GM12892 (cell line): ENCODE data around the gene TBX15.

Experiments used
- POLR2A ChIP-seq: IDR thresholded peaks from 2 replicates; pipeline ENCODE4 v1.6.1; 2011; ENCODE audit warnings: low read depth, low read length, control low read depth
- POLR2AphosphoS5 ChIP-seq: IDR thresholded peaks from 2 replicates; pipeline ENCODE4 v1.6.1; 2011; ENCODE audit warnings: low read depth, low read length, control low read depth

DNA sequence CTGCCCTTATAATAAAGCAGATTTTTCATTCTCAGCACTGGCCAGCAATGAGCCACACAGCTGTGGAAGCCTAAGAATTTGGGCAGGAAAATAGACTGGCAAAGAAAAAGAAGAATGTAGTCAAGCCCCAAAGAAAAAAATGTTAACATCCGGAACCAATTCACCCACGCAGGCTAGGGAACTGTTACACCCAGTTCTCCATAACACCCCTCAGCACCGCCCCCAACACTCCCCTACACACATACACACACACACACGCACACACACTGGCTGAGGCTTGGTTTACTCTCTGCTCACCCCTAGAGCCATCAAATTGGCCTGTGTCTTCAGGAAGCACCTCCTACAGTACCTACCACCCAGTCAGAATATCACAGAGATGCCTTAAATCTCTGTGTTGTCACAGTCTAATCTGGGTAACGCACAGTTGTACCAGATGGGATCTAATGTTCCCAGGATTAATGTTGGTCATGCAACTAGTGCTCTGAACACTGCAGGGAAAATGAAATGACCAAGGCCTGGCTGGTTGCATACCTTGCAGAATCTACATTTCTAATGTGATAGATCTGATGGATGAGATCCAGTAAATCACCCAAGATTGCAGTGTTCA lies 14.5 kb downstream of the TBX15 start:
- no peak for TF ChIP-seq POLR2AphosphoS5
- no peak for TF ChIP-seq POLR2A
